Ovary (tissue), 9 donors: ENCODE data around the gene GPC3. TPM values are rescaled to one million over a fixed set of nuclear protein-coding genes. Genes with fewer than 3 reads are reported as not detected.

Source experiments
- DNase-seq, 5 donors: peaks; one replicate each; pipeline ENCODE4 v3.0.0-alpha.2; 2019 to 2020
- H3K27ac ChIP-seq, 2 donors: fragments of 200-600 bp; one replicate each; pipeline versions ENCODE4 v1.5.1 to v1.8.0; 2019 to 2022
- H3K27me3 ChIP-seq: fragments of 200-600 bp; one replicate; pipeline ENCODE4 v1.8.0; 2022
- H3K36me3 ChIP-seq: fragments of 200-600 bp; sonication (generic); one replicate; pipeline ENCODE4 v1.5.1; 2019
- H3K4me1 ChIP-seq: one replicate; pipeline ENCODE4 v1.8.1; 2013; ENCODE audit warnings: mild to moderate bottlenecking, moderate library complexity; ENCODE audit not compliant: insufficient read depth
- H3K4me3 ChIP-seq: fragments of 200-600 bp; sonication (generic); one replicate; pipeline ENCODE4 v1.5.1; 2017
- H3K9me3 ChIP-seq, 2 donors: fragments of 200-600 bp in 1 of 2; sonication (generic) in 1 of 2; one replicate each; pipeline versions ENCODE4 v1.5.1 to v1.8.1; 2013 to 2019; ENCODE audit warnings: mild to moderate bottlenecking in 1 of 2, moderate library complexity in 1 of 2
- CTCF ChIP-seq, 3 donors: fragments of 450-650 bp in 2 of 3; fragments of 200-600 bp in 1 of 3; IDR thresholded peaks; one replicate each; pipeline versions ENCODE4 v1.5.1 to v1.8.0; 2016 to 2022; ENCODE audit warnings: antibody characterized with exemption in 3 of 3, mild to moderate bottlenecking in 1 of 3
- EP300 ChIP-seq: sonication (generic); formaldehyde crosslinking; IDR thresholded peaks from one replicate; pipeline ENCODE4 v1.6.1; 2017; ENCODE audit warnings: antibody characterized with exemption
- POLR2A ChIP-seq: fragments of 450-650 bp; IDR thresholded peaks from one replicate; pipeline ENCODE4 v1.6.1; 2017; ENCODE audit warnings: antibody characterized with exemption, mild to moderate bottlenecking, moderate library complexity
- WGBS, 3 donors: extraction: QIAGEN DNeasy Blood & Tissue Kit in 1 of 3; methylation state at CpG; one replicate each; pipeline versions ENCODE4 v1.1.5 to v1.1.7; 2013 to 2017; 5-methylcytosine and 5-hydroxymethylcytosine counted together
- intact Hi-C, 4 donors: fragments of 100-400 bp; cut with DNase I; formaldehyde crosslinking; loops; one replicate each; pipeline versions ENCODE4 v1.11.0 to v1.15.1; 2022 to 2023
- polyA plus RNA-seq, 2 donors: library from polyadenylated mRNA; stranded (reverse); fragments of 200-250 nt in 1 of 2; fragments of 350-450 nt in 1 of 2; fragmentation: Illumina TruSeq in 1 of 2; extraction: RNeasy Lipid Tissue Mini Kit (QIAGEN cat#74804) in 1 of 2; gene quantifications; one replicate each; pipeline ENCODE4 v1.2.3, GENCODE V29; 2013 to 2014
- total RNA-seq, 7 donors: library from RNA; depleted of rRNA in 2 of 7; stranded (reverse); fragments of >200 nt in 2 of 7; fragmentation: NEBNext Ultra II Directional in 3 of 7; extraction: Animal tissue kit (Norgen Biotek cat#: 25700) in 3 of 7; gene quantifications; one replicate each; pipeline versions ENCODE4 v1.1.0 to v1.2.4, GENCODE V29; 2016 to 2023
- donor health status: DM: no; HTN: no; CAD: no; lungs with moderate emphysema.
- donor health status: DM: no; HTN: no; CAD: no.
- donor health status: Bipolar disorder and iron deficiency.
- donor health status: DM: yes; HTN: yes; CAD: no.
- donor health status: DM: no; HTN: no; CAD: no.
- donor health status: DM: yes; HTN: yes; CAD: no.

Gene GPC3
- total and polyA plus RNA-seq, 9 donors = 4.5 to 91.8 (median 12.1) TPM

GRCh38 chrX:133661962-133662839, 323.2 kb downstream of the GPC3 start:
- no peak for DNase-seq
- H3K27ac ChIP-seq = no peak overlapping the region
- 50 to 58% (median 56%) methylated on average over 3 of the region's 3 CpGs for WGBS, 3 donors
- no peak overlapping the region for H3K4me3 ChIP-seq
- no peaks in the 10 kb centered on the region for H3K27me3 ChIP-seq
- H3K9me3 ChIP-seq = no peaks in the 10 kb centered on the region
- intact Hi-C loops = loop anchor here in 1 of 4 donors (10.0 kb wide), 2 partner anchors 257 to 327 kb away; no protein-coding TSS in a partner anchor
- no peaks in the 10 kb centered on the region for H3K4me1 ChIP-seq
- H3K36me3 ChIP-seq = no peaks in the 10 kb centered on the region
- TF ChIP-seq POLR2A (no peak), CTCF (IDR thresholded peaks at IDR 0.05) (no peak), EP300 (no peak)

GRCh38 chrX:133660281-133660680, 325.1 kb downstream of the GPC3 start:
- Histone ChIP-seq H3K27me3 (no peaks in the 10 kb centered on the region), H3K36me3 (no peaks in the 10 kb centered on the region), H3K4me1 (peaks cover 1% of the 10 kb centered on the region), H3K27ac (no peak overlapping the region), H3K4me3 (no peak overlapping the region), H3K9me3 (no peaks in the 10 kb centered on the region)
- intact Hi-C loops = loop anchor here in 1 of 4 donors (10.0 kb wide), 2 partner anchors 255 to 325 kb away; no protein-coding TSS in a partner anchor
- DNase-seq = no peak
- TF ChIP-seq CTCF (IDR thresholded peaks at IDR 0.05) (no peak), POLR2A (no peak), EP300 (no peak)

DNA sequence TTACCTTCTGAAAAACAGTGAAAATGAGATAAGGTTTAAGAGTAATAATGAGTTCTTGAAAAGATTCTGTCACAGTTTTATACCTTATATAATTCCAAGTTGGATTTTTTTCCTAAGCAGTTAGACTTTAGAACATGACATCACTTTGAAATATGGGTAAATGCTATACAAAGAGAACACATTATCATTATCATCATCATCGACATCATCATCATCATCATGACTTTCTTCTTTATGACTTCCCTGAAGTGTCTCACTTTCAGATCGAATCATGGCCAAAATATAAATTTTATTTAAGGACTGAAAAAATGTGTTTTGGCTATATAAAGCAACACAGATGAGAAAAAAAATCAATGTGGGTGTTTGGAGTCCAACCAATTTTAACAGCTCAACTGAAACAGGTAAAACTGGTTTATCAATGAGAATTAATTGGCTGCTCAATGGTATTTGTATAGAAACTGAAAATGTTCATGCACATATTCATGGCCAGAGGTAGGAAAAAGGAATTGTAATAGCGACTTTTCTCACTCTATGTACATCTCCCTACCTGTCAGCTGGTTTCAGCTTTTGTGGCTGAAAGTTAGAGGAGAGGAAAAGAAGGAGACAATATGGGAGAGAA, 327.0 kb downstream of the GPC3 start:
- intact Hi-C loops = no loop called here
- H3K27me3 ChIP-seq = no peaks in the 10 kb centered on the region
- TF ChIP-seq CTCF (IDR thresholded peaks at IDR 0.05) (no peak), POLR2A (no peak), EP300 (no peak)
- no peak overlapping the region for H3K4me3 ChIP-seq
- H3K36me3 ChIP-seq = no peaks in the 10 kb centered on the region
- no peak overlapping the region for H3K27ac ChIP-seq
- DNase-seq = no peak
- 61 to 69% (median 67%) methylated on average over 3 of the region's 3 CpGs for WGBS, 3 donors
- no peaks in the 10 kb centered on the region for H3K9me3 ChIP-seq
- H3K4me1 ChIP-seq = peaks cover 2% of the 10 kb centered on the region

DNA sequence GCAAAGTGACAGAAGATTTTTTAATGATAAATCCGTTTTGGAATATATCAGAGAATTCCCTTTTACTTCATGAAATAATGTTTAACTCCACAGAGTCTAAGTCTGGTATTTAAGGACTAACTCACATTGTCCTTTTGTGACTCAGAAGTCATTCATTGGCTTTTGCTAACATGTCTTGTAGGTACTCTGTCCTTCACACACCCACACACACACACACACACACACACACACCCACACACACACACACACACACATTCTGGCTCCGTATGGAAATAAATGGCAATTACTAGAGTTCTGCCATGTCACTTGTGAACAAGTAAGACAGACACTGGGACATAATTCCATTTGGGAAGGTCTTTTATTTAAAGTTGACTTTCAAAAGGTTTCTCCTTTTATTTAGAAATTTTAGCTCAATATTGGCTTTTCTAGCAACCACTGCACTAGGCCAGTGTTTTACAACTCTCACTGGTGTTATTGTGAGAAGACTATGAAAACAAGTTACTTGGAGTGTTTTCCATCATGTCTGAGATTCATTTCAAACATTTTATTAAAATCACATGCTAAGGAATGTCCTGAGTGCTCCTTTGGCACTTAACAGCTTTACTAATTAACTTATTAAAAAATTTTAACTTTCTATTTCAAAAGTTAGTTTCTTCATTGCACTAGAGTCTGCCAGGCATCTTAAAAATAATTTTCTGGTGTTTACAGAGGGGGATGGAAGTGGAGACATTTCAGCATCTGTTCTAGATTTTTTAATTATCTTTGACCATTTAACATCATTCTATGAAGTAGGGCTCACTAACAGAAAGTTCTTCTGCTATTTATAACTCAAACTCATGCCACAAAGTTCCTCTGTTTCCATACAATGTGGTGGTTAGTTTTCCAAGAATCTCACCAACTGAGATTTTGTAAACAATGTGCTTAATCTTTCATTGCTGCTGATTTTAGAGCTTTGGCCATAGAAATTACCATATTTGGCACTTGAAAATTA, 329.8 kb downstream of the GPC3 start:
- Histone ChIP-seq H3K4me3 (no peak overlapping the region), H3K27me3 (no peaks in the 10 kb centered on the region), H3K9me3 (no peaks in the 10 kb centered on the region), H3K27ac (no peak overlapping the region), H3K4me1 (peaks cover 2% of the 10 kb centered on the region), H3K36me3 (no peaks in the 10 kb centered on the region)
- DNase-seq = no peak
- intact Hi-C loops = no loop called here
- WGBS, 3 donors = 26 to 33% (median 26%) methylated on average over 2 of the region's 2 CpGs
- TF ChIP-seq CTCF (IDR thresholded peaks at IDR 0.05) = no peak
- no peak for TF ChIP-seq POLR2A
- no peak for TF ChIP-seq EP300
